IMR-90 (cell line): ENCODE results near the gene TIMM17B. TPM values are rescaled to one million over a fixed set of nuclear protein-coding genes. Genes with fewer than 3 reads are reported as not detected.
A peak's percentile ranks its signal among the peaks of the same experiment; 100 is the strongest.

Experiments used
- ATAC-seq: fragments of 200-7000 bp; cut with Tn5 transposase; 2 replicates; pipeline ENCODE4 v1.9.1; 2020; ENCODE audit warnings: low read depth, mild to moderate bottlenecking, moderate library complexity
- BruUV-seq: library from RNA; stranded (reverse); fragments of 400-500 nt; replicated peaks from 2 replicates; lab custom pipeline; 2021; lab: Mats Ljungman, UMichigan
- CTCF ChIA-PET: fragments of 300-600 bp; formaldehyde crosslinking; extraction: SDS; loops from one replicate; lab custom pipeline; 2021; ENCODE audit warnings: antibody characterized with exemption; lab: Yijun Ruan, JAX
- POLR2A ChIA-PET: fragments of 300-600 bp; sonication (Branson Sonifier 250); formaldehyde crosslinking; loops from one replicate; lab custom pipeline; 2022; ENCODE audit warnings: antibody characterized with exemption; ENCODE audit not compliant: unreplicated experiment; lab: Charles Lee
- DNase-seq: peaks from one replicate; pipeline ENCODE4 v3.0.0; 2013
- H2AFZ ChIP-seq: replicated peaks from 2 replicates; pipeline ENCODE3; 2013; ENCODE audit warnings: low read length, mild to moderate bottlenecking; ENCODE audit not compliant: poor library complexity
- H2AK5ac ChIP-seq: 2 replicates; pipeline ENCODE4 v1.6.1; 2013; ENCODE audit warnings: low read depth, low read length, inconsistent platforms
- H2AK9ac ChIP-seq: replicated peaks from 2 replicates; pipeline ENCODE3; 2013; ENCODE audit warnings: mild to moderate bottlenecking, low read depth, low read length, moderate library complexity; ENCODE audit not compliant: poor library complexity
- H2BK120ac ChIP-seq: 2 replicates; pipeline ENCODE4 v1.6.1; 2013; ENCODE audit warnings: low read depth, low read length, inconsistent platforms
- H2BK15ac ChIP-seq: 3 replicates; pipeline ENCODE4 v1.6.1; 2013; ENCODE audit warnings: low read depth, low read length, inconsistent platforms
- H2BK20ac ChIP-seq: 2 replicates; pipeline ENCODE4 v1.6.1; 2013; ENCODE audit warnings: low read depth, mild to moderate bottlenecking, inconsistent platforms, low read length, moderate library complexity
- H2BK5ac ChIP-seq: 2 replicates; pipeline ENCODE4 v1.6.1; 2013; ENCODE audit warnings: mild to moderate bottlenecking, low read depth, low read length, inconsistent platforms; ENCODE audit not compliant: poor library complexity, severe bottlenecking
- H3K14ac ChIP-seq: replicated peaks from 2 replicates; pipeline ENCODE4 v1.6.1; 2013; ENCODE audit warnings: low read depth, low read length, inconsistent platforms
- H3K18ac ChIP-seq: 2 replicates; pipeline ENCODE4 v1.6.1; 2013; ENCODE audit warnings: low read depth, low read length, control low read depth
- H3K23ac ChIP-seq: 2 replicates; pipeline ENCODE4 v1.6.1; 2013; ENCODE audit warnings: low read depth, low read length, inconsistent platforms
- H3K27ac ChIP-seq: 2 replicates; pipeline ENCODE4 v1.5.1; 2013; ENCODE audit warnings: mild to moderate bottlenecking, control low read depth, low read length; ENCODE audit not compliant: insufficient read depth
- H3K27me3 ChIP-seq: 2 replicates; pipeline ENCODE4 v1.6.1; 2013; ENCODE audit warnings: low read length; ENCODE audit not compliant: control insufficient read depth, insufficient read depth
- H3K36me3 ChIP-seq: 2 replicates; pipeline ENCODE4 v1.6.1; 2013; ENCODE audit warnings: low read length, mixed read lengths; ENCODE audit not compliant: control insufficient read depth, insufficient read depth
- H3K4ac ChIP-seq: 2 replicates; pipeline ENCODE4 v1.6.1; 2013; ENCODE audit warnings: low read depth, low read length, inconsistent platforms
- H3K4me1 ChIP-seq: 2 replicates; pipeline ENCODE4 v1.6.1; 2013; ENCODE audit warnings: low read length, mixed read lengths; ENCODE audit not compliant: control insufficient read depth, insufficient read depth
- H3K4me2 ChIP-seq: 2 replicates; pipeline ENCODE4 v1.6.1; 2013; ENCODE audit warnings: low read depth, mild to moderate bottlenecking, control low read depth, low read length, moderate library complexity
- H3K4me3 ChIP-seq: 2 replicates; pipeline ENCODE4 v1.5.1; 2013; ENCODE audit warnings: low read depth, mild to moderate bottlenecking, control low read depth, low read length, moderate library complexity; ENCODE audit not compliant: insufficient read depth
- H3K56ac ChIP-seq: 2 replicates; pipeline ENCODE4 v1.6.1; 2013; ENCODE audit warnings: low read length, inconsistent platforms; ENCODE audit not compliant: insufficient read depth; ENCODE audit errors: extremely low read depth
- H3K79me1 ChIP-seq, 2 experiments: 2 replicates each; pipeline ENCODE4 v1.6.1; 2013; ENCODE audit warnings: low read length in 2 of 2, inconsistent platforms in 1 of 2, low read depth in 1 of 2
- H3K9ac ChIP-seq: 2 replicates; pipeline ENCODE4 v1.6.1; 2013; ENCODE audit warnings: low read depth, low read length, control low read depth
- H3K9me1 ChIP-seq: 2 replicates; pipeline ENCODE4 v1.6.1; 2013; ENCODE audit warnings: low read length, inconsistent platforms; ENCODE audit not compliant: insufficient read depth
- H3K9me3 ChIP-seq: 2 replicates; pipeline ENCODE4 v1.6.1; 2013; ENCODE audit warnings: low read length; ENCODE audit not compliant: control insufficient read depth, insufficient read depth
- H4K20me1 ChIP-seq: 2 replicates; pipeline ENCODE4 v1.6.1; 2013; ENCODE audit warnings: low read length, inconsistent platforms; ENCODE audit not compliant: insufficient read depth
- H4K5ac ChIP-seq: 2 replicates; pipeline ENCODE4 v1.6.1; 2013; ENCODE audit warnings: mild to moderate bottlenecking, low read depth, low read length, control low read depth
- H4K8ac ChIP-seq, 2 experiments: 2 replicates each; pipeline ENCODE4 v1.6.1; 2013; ENCODE audit warnings: low read depth in 2 of 2, low read length in 2 of 2, control low read depth in 1 of 2, inconsistent platforms in 1 of 2
- H4K91ac ChIP-seq: 2 replicates; pipeline ENCODE4 v1.6.1; 2013; ENCODE audit warnings: low read depth, low read length, inconsistent platforms; ENCODE audit not compliant: insufficient read depth
- CTCF ChIP-seq: conservative IDR thresholded peaks from 2 replicates; pipeline ENCODE4 v1.5.1; 2012; ENCODE audit warnings: mild to moderate bottlenecking, low read depth, low read length, improper control_type of control experiment
- RAD21 ChIP-seq: IDR thresholded peaks from 2 replicates; pipeline ENCODE4 v1.6.1; 2012; ENCODE audit warnings: low read length, improper control_type of control experiment
- RCOR1 ChIP-seq: IDR thresholded peaks from 2 replicates; pipeline ENCODE4 v1.6.1; 2012; ENCODE audit warnings: mild to moderate bottlenecking, low read length, improper control_type of control experiment; ENCODE audit not compliant: insufficient replicate concordance
- SMC3 ChIP-seq: fragments of 150-350 bp; IDR thresholded peaks from 2 replicates; pipeline ENCODE4 v1.6.1; 2016; ENCODE audit warnings: low read depth, mild to moderate bottlenecking, antibody characterized with exemption, low read length, moderate library complexity
- whole genome bisulfite sequencing, 2 experiments: methylation state at CpG; one replicate each; pipeline versions ENCODE4 v1.1.5 to v1.1.7; 2013; ENCODE audit warnings: missing lambda C conversion rate in 2 of 2; ENCODE audit not compliant: insufficient read length in 1 of 2; ENCODE audit errors: extremely low coverage in 2 of 2; 5-methylcytosine and 5-hydroxymethylcytosine counted together
- dilution Hi-C: fragments of 300-500 bp; cut with HindIII; formaldehyde crosslinking; loops from one replicate; pipeline ENCODE4 v1.14.3; 2018; ENCODE audit warnings: low sequenced_read_pairs; ENCODE audit not compliant: unreplicated experiment
- in situ Hi-C: fragments of 300-500 bp; cut with MboI; formaldehyde crosslinking; loops from 3 replicates; pipeline ENCODE4 v1.14.3; 2019; ENCODE audit warnings: low sequenced_read_pairs, inconsistent platforms, mixed read lengths
- intact Hi-C: fragments of 100-400 bp; cut with micrococcal nuclease; formaldehyde crosslinking; loops from 2 replicates; pipeline ENCODE4 v1.10.0; 2022
- polyA plus RNA-seq, 3 experiments: library from polyadenylated mRNA; depleted of rRNA; stranded (reverse); fragments of >200 nt; gene quantifications; 2 replicates each; pipeline ENCODE4 v1.2.3, GENCODE V29; 2012; ENCODE audit warnings: low replicate concordance in 1 of 3
- total RNA-seq: library from RNA; depleted of rRNA; stranded (reverse); fragments of >200 nt; gene quantifications from 2 replicates; pipeline ENCODE4 v1.2.3, GENCODE V29; 2012

The TIMM17B gene
- total and polyA plus RNA-seq, 2 of the 4 experiments (the other 2 are of a cell fraction), result 28.7 to 73.6 TPM

DNA sequence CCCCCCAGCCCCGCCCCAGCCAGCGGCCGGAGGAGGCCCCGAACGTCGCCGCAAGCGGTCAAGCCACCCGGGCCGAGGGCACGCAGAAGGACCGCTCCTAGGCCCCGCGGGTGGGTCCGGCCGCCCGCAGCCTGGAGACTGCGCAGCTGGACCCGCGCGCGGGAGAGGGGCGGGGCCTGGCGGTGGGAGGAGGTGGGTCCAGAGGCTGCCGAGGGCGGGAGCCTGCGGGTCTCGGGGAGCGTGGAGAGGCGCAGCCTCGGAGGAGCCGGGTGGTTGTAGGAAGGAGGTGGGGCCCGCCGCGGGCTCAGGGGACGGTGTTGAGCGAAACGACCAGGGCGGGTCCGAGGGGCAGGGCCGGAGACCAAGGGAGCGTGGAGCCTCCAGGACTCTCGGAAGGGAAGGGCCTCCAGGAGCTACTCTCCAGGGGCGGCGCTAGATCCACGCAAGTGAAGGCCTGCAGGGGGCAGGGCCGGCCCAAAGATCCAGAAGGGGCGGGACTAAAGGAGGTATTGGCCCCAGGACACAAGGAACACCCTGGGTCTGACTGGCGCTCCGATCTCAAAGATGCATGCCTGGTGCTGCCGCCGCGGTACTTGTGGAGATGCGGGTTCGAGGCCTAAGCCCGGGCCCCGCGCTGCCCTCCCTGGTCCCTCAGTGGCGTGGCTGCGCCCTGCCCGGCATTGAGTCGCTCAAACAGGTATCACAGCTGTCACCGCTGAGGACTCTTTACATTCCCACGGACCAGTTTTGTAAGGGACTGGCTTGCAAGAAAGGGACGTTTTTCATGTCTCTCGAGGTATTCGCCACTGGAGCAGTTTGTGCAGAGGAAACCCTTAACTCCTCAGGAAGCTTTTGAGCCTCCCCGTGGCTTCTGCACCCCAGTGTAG lies 5.9 kb downstream of the TIMM17B start:
- H3K4ac ChIP-seq, result peak overlapping the region; percentile 52; the same call in 1 of the 2 replicates
- no peak overlapping the region; the same call in 1 of the 2 replicates for H3K27ac ChIP-seq
- in situ Hi-C loops, result no loop called here
- 0 out of 2 replicates have a peak overlapping the region, but pooled peaks have one; percentile 25 for H3K9ac ChIP-seq
- H3K56ac ChIP-seq, result no peak overlapping the region
- intact Hi-C loops, result no loop called here
- no peak overlapping the region for H4K91ac ChIP-seq
- H3K4me3 ChIP-seq, result peak overlapping the region; percentile 32
- H3K9me1 ChIP-seq, result 0 out of 2 replicates have a peak, but pooled peaks cover 7% of the 10 kb centered on the region
- H3K14ac ChIP-seq, result peak overlapping the region; percentile 68
- 35% methylated on average over 35 of the region's 68 CpGs; no CpG with 5 or more reads in 1 of the 2 experiments for WGBS, 2 experiments
- dilution Hi-C loops, result no loop called here
- peak overlapping the region in 1 of 2 experiments; percentile 21; a peak in 1 of 4 replicates for H4K8ac ChIP-seq
- H3K18ac ChIP-seq, result no peak overlapping the region
- H3K27me3 ChIP-seq, result no peaks in the 10 kb centered on the region
- H2AFZ ChIP-seq, result peak overlapping the region; percentile 84
- H4K5ac ChIP-seq, result no peak overlapping the region
- no peaks in the 10 kb centered on the region for H3K9me3 ChIP-seq
- H4K20me1 ChIP-seq, result no peaks in the 10 kb centered on the region
- H3K79me1 ChIP-seq, result peaks cover 3 to 11% of the 10 kb centered on the region in 2 experiments; a peak in 3 of 4 replicates
- ChIA-PET CTCF (interaction anchor here (0.6 kb wide), 2 partner anchors 17 to 196 kb away, joined by 4 to 5 read pairs; no protein-coding TSS in a partner anchor), POLR2A (interaction anchor here (0.6 kb wide), 1 partner anchor 65 kb away, joined by 3 read pairs; no protein-coding TSS in a partner anchor)
- no peak overlapping the region for H2BK5ac ChIP-seq
- 0 out of 2 replicates have a peak, but pooled peaks cover 2% of the 10 kb centered on the region for H3K4me1 ChIP-seq
- no peaks in the 10 kb centered on the region for H3K36me3 ChIP-seq
- no peak overlapping the region for H3K23ac ChIP-seq
- H2BK15ac ChIP-seq, result no peak overlapping the region
- H3K4me2 ChIP-seq, result peak overlapping the region; percentile 74
- no peak overlapping the region for H2BK120ac ChIP-seq
- H2BK20ac ChIP-seq, result no peak overlapping the region
- DNase-seq (peak; percentile 70), ATAC-seq (peak; percentile 96)
- TF ChIP-seq RAD21 (peak; percentile 40; the same call in 1 of the 2 replicates), SMC3 (0 out of 2 replicates have a peak, but pooled peaks have one; percentile 10), CTCF (peak; percentile 56), RCOR1 (no peak)
- no peak overlapping the region for H2AK5ac ChIP-seq
- peak overlapping the region; percentile 77 for H2AK9ac ChIP-seq
- BruUV-seq, result no TSS peak
